Measurements from ENCODE around the gene DCAF17. TPM values are rescaled to one million over a fixed set of nuclear protein-coding genes. Genes with fewer than 3 reads are reported as not detected.

The DCAF17 gene
- total and polyA plus RNA-seq, 2 of the 13 experiments (the other 11 are each of a cell fraction or from before 2014, with no cell fraction given), result 13.7 to 30.0 TPM

DNA sequence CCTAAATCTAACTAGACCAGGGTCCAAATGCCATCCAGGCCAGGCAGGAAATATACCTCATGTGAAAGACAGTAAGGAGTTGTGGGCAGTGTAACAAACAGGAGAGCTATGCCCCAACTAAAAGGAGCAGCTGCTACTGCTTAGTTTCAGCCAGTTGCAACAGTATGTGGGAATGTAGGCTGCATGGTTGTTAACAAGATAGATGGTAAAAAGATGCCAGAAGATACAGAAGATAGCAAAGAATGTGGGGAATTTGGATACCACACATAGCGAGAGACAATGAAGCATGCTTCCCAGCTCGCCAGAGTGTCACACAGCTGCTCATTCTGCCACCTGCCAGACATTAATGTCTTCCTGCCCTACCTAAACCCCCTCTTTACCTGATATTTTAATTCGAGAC, 48.9 kb downstream of the DCAF17 start:
- Histone ChIP-seq H3K36me3 (replicated peaks in 1 of 2; ENCODE audit: control insufficient read depth in 1 of 2, insufficient read depth in 2 of 2, low read length in 2 of 2) (peaks cover 5 to 36% of the 10 kb centered on the region in 2 experiments; a peak in 3 of 5 replicates), H3K9me3 (ENCODE audit: low read length) (no peaks in the 10 kb centered on the region), H2AFZ (ENCODE audit: low read length) (no peak overlapping the region), H3K27ac (ENCODE audit: extremely low read length, insufficient read depth, low read length) (no peak overlapping the region), H3K27me3 (ENCODE audit: control insufficient read depth in 1 of 2, insufficient read depth in 2 of 2, low read length in 2 of 2) (no peaks in the 10 kb centered on the region), H3K4me1 (ENCODE audit: insufficient read depth, low read length) (no peaks in the 10 kb centered on the region), H3K4me2 (ENCODE audit: low read depth, low read length) (no peak overlapping the region), H3K79me2 (ENCODE audit: insufficient read depth, low read length) (no peaks in the 10 kb centered on the region), H3K9ac (ENCODE audit: insufficient read depth, low read depth, low read length) (no peak overlapping the region), H4K20me1 (ENCODE audit: insufficient read depth, low read length) (no peaks in the 10 kb centered on the region), H3K4me3 (replicated peaks in 1 of 3; ENCODE audit: insufficient read depth in 1 of 3, low read depth in 2 of 3, low read length in 3 of 3) (no peak overlapping the region)
- ATAC-seq, result no peak
- CTCF ChIA-PET (ENCODE audit: low intra/inter-chr PET ratio, low total read pairs), result no interaction called here
- BruUV-seq (replicated peaks), result no TSS peak
- POLR2A ChIA-PET, result no interaction called here
- intact Hi-C loops (cut with micrococcal nuclease; ENCODE audit: unreplicated experiment) (no loop called here), in situ Hi-C loops (cut with HindIII; ENCODE audit: extremely low pct_ligation_motif_present, low pct_unique_long_range_greater_than_20kb) (no loop called here)
- 91% methylated on average over 3 of the region's 3 CpGs for WGBS (ENCODE audit: low lambda C conversion rate)
- DNase-seq (ENCODE audit: low spot score), result no peak
- TF ChIP-seq, protein P1, sequence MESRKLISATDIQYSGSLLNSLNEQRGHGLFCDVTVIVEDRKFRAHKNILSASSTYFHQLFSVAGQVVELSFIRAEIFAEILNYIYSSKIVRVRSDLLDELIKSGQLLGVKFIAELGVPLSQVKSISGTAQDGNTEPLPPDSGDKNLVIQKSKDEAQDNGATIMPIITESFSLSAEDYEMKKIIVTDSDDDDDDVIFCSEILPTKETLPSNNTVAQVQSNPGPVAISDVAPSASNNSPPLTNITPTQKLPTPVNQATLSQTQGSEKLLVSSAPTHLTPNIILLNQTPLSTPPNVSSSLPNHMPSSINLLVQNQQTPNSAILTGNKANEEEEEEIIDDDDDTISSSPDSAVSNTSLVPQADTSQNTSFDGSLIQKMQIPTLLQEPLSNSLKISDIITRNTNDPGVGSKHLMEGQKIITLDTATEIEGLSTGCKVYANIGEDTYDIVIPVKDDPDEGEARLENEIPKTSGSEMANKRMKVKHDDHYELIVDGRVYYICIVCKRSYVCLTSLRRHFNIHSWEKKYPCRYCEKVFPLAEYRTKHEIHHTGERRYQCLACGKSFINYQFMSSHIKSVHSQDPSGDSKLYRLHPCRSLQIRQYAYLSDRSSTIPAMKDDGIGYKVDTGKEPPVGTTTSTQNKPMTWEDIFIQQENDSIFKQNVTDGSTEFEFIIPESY (CRISPR knock-in tag; IDR thresholded peaks at IDR 0.05), result no peak
- TF ChIP-seq ELF1 (CRISPR knock-in tag; IDR thresholded peaks at IDR 0.05), result no peak
- no peak for TF ChIP-seq ZNF296 (CRISPR knock-in tag; conservative IDR thresholded peaks at IDR 0.05)
- TF ChIP-seq NFE2L2 (IDR thresholded peaks at IDR 0.05; ENCODE audit: low read length), result no peak
- TF ChIP-seq TEAD3 (CRISPR knock-in tag; optimal IDR thresholded peaks at IDR 0.05; ENCODE audit: borderline replicate concordance), result no peak
- TF ChIP-seq MATR3 (CRISPR knock-in tag; IDR thresholded peaks at IDR 0.05), result no peak
- no peak for TF ChIP-seq CCAR2 (optimal IDR thresholded peaks at IDR 0.05; ENCODE audit: low read depth, low read length)
- TF ChIP-seq, protein P2, sequence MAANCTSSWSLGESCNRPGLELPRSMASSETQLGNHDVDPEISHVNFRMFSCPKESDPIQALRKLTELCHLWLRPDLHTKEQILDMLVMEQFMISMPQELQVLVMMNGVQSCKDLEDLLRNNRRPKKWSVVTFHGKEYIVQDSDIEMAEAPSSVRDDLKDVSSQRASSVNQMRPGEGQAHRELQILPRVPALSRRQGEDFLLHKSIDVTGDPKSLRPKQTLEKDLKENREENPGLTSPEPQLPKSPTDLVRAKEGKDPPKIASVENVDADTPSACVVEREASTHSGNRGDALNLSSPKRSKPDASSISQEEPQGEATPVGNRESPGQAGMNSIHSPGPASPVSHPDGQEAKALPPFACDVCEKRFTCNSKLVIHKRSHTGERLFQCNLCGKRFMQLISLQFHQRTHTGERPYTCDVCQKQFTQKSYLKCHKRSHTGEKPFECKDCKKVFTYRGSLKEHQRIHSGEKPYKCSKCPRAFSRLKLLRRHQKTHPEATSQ (CRISPR knock-in tag; IDR thresholded peaks at IDR 0.05; ENCODE audit: borderline replicate concordance), result no peak
- TF ChIP-seq HOXA9 (CRISPR knock-in tag; IDR thresholded peaks at IDR 0.05; ENCODE audit: borderline replicate concordance), result no peak
- no peak for TF ChIP-seq FOSL1 (CRISPR knock-in tag; IDR thresholded peaks at IDR 0.05; ENCODE audit: borderline replicate concordance)
- TF ChIP-seq STAT5B (CRISPR knock-in tag; IDR thresholded peaks at IDR 0.05), result no peak
- TF ChIP-seq ZNF367 (CRISPR knock-in tag; IDR thresholded peaks at IDR 0.05; ENCODE audit: borderline replicate concordance), result no peak
- TF ChIP-seq STAG1 (CRISPR knock-in tag; IDR thresholded peaks at IDR 0.05), result no peak
- TF ChIP-seq, protein P3, sequence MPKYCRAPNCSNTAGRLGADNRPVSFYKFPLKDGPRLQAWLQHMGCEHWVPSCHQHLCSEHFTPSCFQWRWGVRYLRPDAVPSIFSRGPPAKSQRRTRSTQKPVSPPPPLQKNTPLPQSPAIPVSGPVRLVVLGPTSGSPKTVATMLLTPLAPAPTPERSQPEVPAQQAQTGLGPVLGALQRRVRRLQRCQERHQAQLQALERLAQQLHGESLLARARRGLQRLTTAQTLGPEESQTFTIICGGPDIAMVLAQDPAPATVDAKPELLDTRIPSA (CRISPR knock-in tag; IDR thresholded peaks at IDR 0.05; ENCODE audit: borderline replicate concordance), result no peak
- TF ChIP-seq ZFP1 (CRISPR knock-in tag; IDR thresholded peaks at IDR 0.05), result no peak
- FAIRE-seq, result no peak
